SIG-M5 treated with dmso at 0.1 percent for 504 hours (cell line): ENCODE measurements around the gene JPH4.

Experiments used
- DNase-seq: peaks from one replicate; lab custom pipeline; 2025; ENCODE audit not compliant: unreplicated experiment; lab: John Stamatoyannopoulos, UW

Gene JPH4

GRCh38 chr14:23580152-23580926 is 1.7 kb upstream of the JPH4 start:
- no peak for DNase-seq

GRCh38 chr14:23579739-23580138 is 1.1 kb upstream of the JPH4 start:
- DNase-seq, result no peak

GRCh38 chr14:23579311-23579630 is 681 bp upstream of the JPH4 start:
- no peak for DNase-seq

GRCh38 chr14:23577710-23578392 is 739 bp downstream of the JPH4 start:
- DNase-seq, result no peak

- no peak for DNase-seq
These were observed 1.4 kb downstream of the JPH4 start for GRCh38 chr14:23577004-23577681.

- DNase-seq, result no peak
These were observed 5.1 kb downstream of the JPH4 start for GRCh38 chr14:23573384-23574015.

GRCh38 chr14:23572836-23573235 is 5.8 kb downstream of the JPH4 start:
- DNase-seq, result peak; percentile 5

- DNase-seq, result no peak
These were observed 6.1 kb downstream of the JPH4 start for GRCh38 chr14:23572524-23572828.

- DNase-seq, result no peak
These were observed 6.7 kb downstream of the JPH4 start for GRCh38 chr14:23571701-23572523.

GRCh38 chr14:23570806-23571483 is 7.6 kb downstream of the JPH4 start:
- no peak for DNase-seq

GRCh38 chr14:23569443-23570151 is 9.0 kb downstream of the JPH4 start:
- peak; percentile 68 for DNase-seq

- DNase-seq, result peak; percentile 43
These were observed 9.8 kb downstream of the JPH4 start for GRCh38 chr14:23568600-23569331.

GRCh38 chr14:23568021-23568599 is 10.5 kb downstream of the JPH4 start:
- DNase-seq, result no peak

- DNase-seq, result peak; percentile 92
These were observed 11.2 kb downstream of the JPH4 start, which contains the start of gene AP1G2 for GRCh38 chr14:23567186-23568020. Gene AP1G2 (minus strand): TSS chr14:23567791. CDS start chr14:23567314, 477 bp downstream.

- DNase-seq, result no peak
These were observed 11.8 kb downstream of the JPH4 start for GRCh38 chr14:23566778-23567185.

- DNase-seq, result no peak
These were observed 12.3 kb downstream of the JPH4 start for GRCh38 chr14:23566112-23566777.

- no peak for DNase-seq
These were observed 13.0 kb downstream of the JPH4 start for GRCh38 chr14:23565626-23566025.
